SK-N-SH treated with all-trans-retinoic acid at 6 μM for 48 hours (cell line): ENCODE measurements around the gene MMP11.

ENCODE experiments used
- ATAC-seq: fragments of 200-7000 bp; cut with Tn5 transposase; 3 replicates; pipeline ENCODE4 v1.9.1; 2020; ENCODE audit warnings: mild to moderate bottlenecking, moderate library complexity
- ARNTL ChIP-seq: fragments of 450-650 bp; formaldehyde crosslinking; IDR thresholded peaks from 2 replicates; pipeline ENCODE4 v1.5.0; 2020; ENCODE audit warnings: low read depth, mild to moderate bottlenecking, moderate library complexity, borderline replicate concordance
- BACH2 ChIP-seq: fragments of 250-450 bp; sonication (Bioruptor Pico); IDR thresholded peaks from 2 replicates; pipeline ENCODE4 v1.9.0; 2021; ENCODE audit warnings: mild to moderate bottlenecking, borderline replicate concordance
- CSDC2 ChIP-seq: fragments of 250-450 bp; sonication (Bioruptor Pico); IDR thresholded peaks from 2 replicates; pipeline ENCODE4 v1.5.0; 2020; ENCODE audit warnings: mild to moderate bottlenecking, moderate library complexity
- ESRRG ChIP-seq: fragments of 250-450 bp; sonication (Bioruptor Pico); IDR thresholded peaks from 2 replicates; pipeline ENCODE4 v1.6.1; 2021; ENCODE audit warnings: mild to moderate bottlenecking
- GLIS3 ChIP-seq: fragments of 250-450 bp; sonication (Bioruptor Pico); IDR thresholded peaks from 2 replicates; pipeline ENCODE4 v1.5.0; 2020; ENCODE audit warnings: mild to moderate bottlenecking, moderate library complexity
- ISL1 ChIP-seq: fragments of 250-450 bp; sonication (Bioruptor Pico); IDR thresholded peaks from 2 replicates; pipeline ENCODE4 v2.1.2; 2022; ENCODE audit warnings: mild to moderate bottlenecking, moderate library complexity
- OSR1 ChIP-seq: fragments of 250-450 bp; sonication (Bioruptor Pico); IDR thresholded peaks from 2 replicates; pipeline ENCODE4 v1.8.0; 2022; ENCODE audit warnings: moderate library complexity, mild to moderate bottlenecking, inconsistent platforms
- POU6F1 ChIP-seq: fragments of 250-450 bp; sonication (Bioruptor Pico); IDR thresholded peaks from 2 replicates; pipeline ENCODE4 v1.8.0; 2021; ENCODE audit warnings: low read depth, mild to moderate bottlenecking, moderate library complexity, borderline replicate concordance
- PPARA ChIP-seq: fragments of 250-450 bp; sonication (Bioruptor Pico); IDR thresholded peaks from 2 replicates; pipeline ENCODE4 v1.5.0; 2020; ENCODE audit warnings: mild to moderate bottlenecking, borderline replicate concordance
- RARB ChIP-seq: fragments of 250-450 bp; sonication (Bioruptor Pico); IDR thresholded peaks from 2 replicates; pipeline ENCODE4 v1.8.0; 2021; ENCODE audit warnings: mild to moderate bottlenecking, moderate library complexity
- SNAI2 ChIP-seq: fragments of 250-450 bp; sonication (Bioruptor Pico); IDR thresholded peaks from 2 replicates; pipeline ENCODE4 v1.5.0; 2020; ENCODE audit warnings: mild to moderate bottlenecking, moderate library complexity
- TCF4 ChIP-seq: fragments of 250-450 bp; sonication (Bioruptor Pico); IDR thresholded peaks from 2 replicates; pipeline ENCODE4 v1.8.0; 2021; ENCODE audit warnings: mild to moderate bottlenecking, moderate library complexity, borderline replicate concordance
- TOX ChIP-seq: fragments of 250-450 bp; sonication (Bioruptor Pico); IDR thresholded peaks from 2 replicates; pipeline ENCODE4 v1.8.0; 2021; ENCODE audit warnings: mild to moderate bottlenecking, moderate library complexity, borderline replicate concordance
- TSHZ2 ChIP-seq: fragments of 250-450 bp; sonication (Bioruptor Pico); IDR thresholded peaks from 2 replicates; pipeline ENCODE4 v1.5.0; 2020; ENCODE audit warnings: mild to moderate bottlenecking, moderate library complexity
- ZC3H10 ChIP-seq: fragments of 250-450 bp; sonication (Bioruptor Pico); IDR thresholded peaks from 2 replicates; pipeline ENCODE4 v1.5.1; 2021; ENCODE audit warnings: mild to moderate bottlenecking, moderate library complexity
- ZFP3 ChIP-seq: fragments of 250-450 bp; sonication (Bioruptor Pico); IDR thresholded peaks from 2 replicates; pipeline ENCODE4 v1.5.0; 2020; ENCODE audit warnings: mild to moderate bottlenecking, moderate library complexity
- ZFP30 ChIP-seq: fragments of 450-650 bp; formaldehyde crosslinking; IDR thresholded peaks from 2 replicates; pipeline ENCODE4 v1.5.0; 2022; ENCODE audit warnings: mild to moderate bottlenecking, moderate library complexity
- ZNF565 ChIP-seq: fragments of 450-650 bp; formaldehyde crosslinking; conservative IDR thresholded peaks from 2 replicates; pipeline ENCODE4 v1.5.0; 2020; ENCODE audit warnings: low read depth, mild to moderate bottlenecking, moderate library complexity
- ZNF70 ChIP-seq: fragments of 450-650 bp; formaldehyde crosslinking; IDR thresholded peaks from 2 replicates; pipeline ENCODE4 v1.5.0; 2020; ENCODE audit warnings: mild to moderate bottlenecking, moderate library complexity
- ZNF8 ChIP-seq: fragments of 450-650 bp; formaldehyde crosslinking; IDR thresholded peaks from 2 replicates; pipeline ENCODE4 v1.5.0; 2020; ENCODE audit warnings: mild to moderate bottlenecking, moderate library complexity
- TF ChIP-seq, protein P1 (sequence below): fragments of 250-450 bp; sonication (Bioruptor Pico); IDR thresholded peaks from 2 replicates; pipeline ENCODE4 v1.5.1; 2020; ENCODE audit warnings: low read depth, mild to moderate bottlenecking, moderate library complexity

The MMP11 gene

GRCh38 chr22:23801238-23801821, 28.7 kb downstream of the MMP11 start:
- ATAC-seq = no peak
- no peak for TF ChIP-seq ZFP30 (CRISPR knock-in tag)
- TF ChIP-seq ZNF70 (CRISPR knock-in tag) = no peak
- TF ChIP-seq RARB (CRISPR knock-in tag) = no peak
- no peak for TF ChIP-seq BACH2
- TF ChIP-seq PPARA (CRISPR knock-in tag) = no peak
- no peak for TF ChIP-seq ZNF8 (CRISPR knock-in tag)
- no peak for TF ChIP-seq ARNTL (CRISPR knock-in tag)
- no peak for TF ChIP-seq SNAI2 (CRISPR knock-in tag)
- TF ChIP-seq ISL1 = no peak

DNA sequence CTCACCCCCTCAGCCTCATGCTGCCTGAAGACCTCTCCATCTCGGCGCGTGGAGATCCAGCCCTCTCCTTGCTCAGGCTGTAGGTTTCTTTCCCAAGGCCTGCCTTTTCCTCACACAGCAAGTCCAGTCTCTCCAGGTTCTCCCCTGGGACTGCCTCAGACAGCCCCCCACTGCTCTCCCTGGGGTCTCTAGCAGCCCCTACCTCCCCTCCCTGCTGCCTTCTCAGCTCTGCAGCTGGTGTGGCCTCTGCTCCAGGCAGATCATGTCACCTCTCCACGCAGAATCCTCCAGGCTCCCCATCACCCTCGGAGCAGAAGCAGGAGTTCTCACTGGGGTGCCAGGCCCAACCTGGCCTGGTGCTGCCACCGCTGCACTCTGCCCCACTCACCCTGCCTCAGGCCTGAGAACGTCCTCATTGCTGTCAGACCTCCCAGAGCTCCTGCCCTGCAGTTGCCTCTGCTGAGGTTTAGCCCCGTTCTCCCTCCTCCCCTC, 29.3 kb downstream of the MMP11 start:
- TF ChIP-seq SNAI2 (CRISPR knock-in tag) (no peak), ZC3H10 (CRISPR knock-in tag) (no peak), PPARA (CRISPR knock-in tag) (no peak), RARB (CRISPR knock-in tag) (no peak), ARNTL (CRISPR knock-in tag) (no peak), ESRRG (no peak), TSHZ2 (CRISPR knock-in tag) (no peak), ZNF70 (CRISPR knock-in tag) (no peak), BACH2 (no peak), ZNF8 (CRISPR knock-in tag) (no peak), GLIS3 (CRISPR knock-in tag) (no peak)
- no peak for ATAC-seq

GRCh38 chr22:23803001-23803819, 30.6 kb downstream of the MMP11 start:
- TF ChIP-seq CSDC2 = no peak
- TF ChIP-seq TCF4 (CRISPR knock-in tag) = no peak
- TF ChIP-seq RARB (CRISPR knock-in tag) = no peak
- no peak for TF ChIP-seq ARNTL (CRISPR knock-in tag)
- no peak for TF ChIP-seq ZFP3
- TF ChIP-seq OSR1 (CRISPR knock-in tag) = no peak
- TF ChIP-seq ZNF70 (CRISPR knock-in tag) = no peak
- TF ChIP-seq ZNF8 (CRISPR knock-in tag) = no peak
- TF ChIP-seq ISL1 = no peak
- no peak for TF ChIP-seq ESRRG
- TF ChIP-seq, protein P1, sequence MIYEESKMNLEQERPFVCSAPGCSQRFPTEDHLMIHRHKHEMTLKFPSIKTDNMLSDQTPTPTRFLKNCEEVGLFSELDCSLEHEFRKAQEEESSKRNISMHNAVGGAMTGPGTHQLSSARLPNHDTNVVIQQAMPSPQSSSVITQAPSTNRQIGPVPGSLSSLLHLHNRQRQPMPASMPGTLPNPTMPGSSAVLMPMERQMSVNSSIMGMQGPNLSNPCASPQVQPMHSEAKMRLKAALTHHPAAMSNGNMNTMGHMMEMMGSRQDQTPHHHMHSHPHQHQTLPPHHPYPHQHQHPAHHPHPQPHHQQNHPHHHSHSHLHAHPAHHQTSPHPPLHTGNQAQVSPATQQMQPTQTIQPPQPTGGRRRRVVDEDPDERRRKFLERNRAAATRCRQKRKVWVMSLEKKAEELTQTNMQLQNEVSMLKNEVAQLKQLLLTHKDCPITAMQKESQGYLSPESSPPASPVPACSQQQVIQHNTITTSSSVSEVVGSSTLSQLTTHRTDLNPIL = no peak
- TF ChIP-seq GLIS3 (CRISPR knock-in tag) = no peak
- no peak for TF ChIP-seq SNAI2 (CRISPR knock-in tag)
- no peak for TF ChIP-seq ZFP30 (CRISPR knock-in tag)
- TF ChIP-seq POU6F1 = no peak
- no peak for TF ChIP-seq ZC3H10 (CRISPR knock-in tag)
- no peak for ATAC-seq

DNA sequence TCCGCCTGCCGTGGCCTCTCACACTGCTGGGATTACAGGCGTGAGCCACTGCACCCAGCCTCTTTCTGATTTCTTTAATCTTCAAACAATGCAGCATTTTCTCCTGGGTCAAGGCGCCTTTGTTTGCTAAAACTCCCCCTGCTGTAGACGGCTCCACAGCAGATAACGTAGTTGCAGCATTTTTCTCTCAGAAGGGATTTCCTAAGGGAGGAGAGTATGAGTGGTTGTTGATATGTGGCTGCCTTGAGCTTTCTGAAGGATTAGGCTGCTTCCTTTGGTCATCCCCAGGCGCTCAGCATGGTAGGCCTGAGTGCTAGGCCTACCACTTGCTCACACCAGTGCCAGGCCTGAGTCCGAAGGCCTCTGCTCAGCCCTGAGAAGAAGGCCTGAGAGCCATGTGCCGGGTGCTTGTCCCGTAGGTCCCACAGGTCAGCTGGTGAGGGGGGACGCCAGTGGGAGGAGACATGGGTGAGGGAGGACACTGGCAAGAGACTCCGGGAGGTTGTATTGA, 32.2 kb downstream of the MMP11 start:
- no peak for ATAC-seq
- TF ChIP-seq TOX (CRISPR knock-in tag) (no peak), SNAI2 (CRISPR knock-in tag) (no peak), PPARA (CRISPR knock-in tag) (no peak), ZNF565 (CRISPR knock-in tag) (no peak), POU6F1 (no peak), ZNF8 (CRISPR knock-in tag) (no peak), ZC3H10 (CRISPR knock-in tag) (no peak), ZFP30 (CRISPR knock-in tag) (no peak), GLIS3 (CRISPR knock-in tag) (no peak), TSHZ2 (CRISPR knock-in tag) (no peak), OSR1 (CRISPR knock-in tag) (no peak)
- TF ChIP-seq, protein P1 = no peak
